HepG2 (cell line): ENCODE data around the gene PPP4R2.

ENCODE experiments used
- CTCF ChIP-seq: sonication (generic); formaldehyde crosslinking; IDR thresholded peaks from 2 replicates; pipeline ENCODE4 v1.5.0; 2020; ENCODE audit warnings: mild to moderate bottlenecking, missing genetic modification reagents, moderate library complexity
- ELF3 ChIP-seq: IDR thresholded peaks from 2 replicates; pipeline ENCODE4 v1.6.1; 2016; ENCODE audit warnings: missing genetic modification reagents, missing compliant biosample characterization
- ESRRA ChIP-seq: sonication (generic); formaldehyde crosslinking; IDR thresholded peaks from 2 replicates; pipeline ENCODE4 v1.5.1; 2020; ENCODE audit warnings: mild to moderate bottlenecking, low read depth, missing genetic modification reagents
- FOSL1 ChIP-seq: sonication (generic); formaldehyde crosslinking; IDR thresholded peaks from 2 replicates; pipeline ENCODE4 v1.9.0; 2021; ENCODE audit warnings: missing genetic modification reagents, borderline replicate concordance
- ISL2 ChIP-seq: sonication (generic); formaldehyde crosslinking; IDR thresholded peaks from 2 replicates; pipeline ENCODE4 v1.5.0; 2020; ENCODE audit warnings: missing genetic modification reagents
- SALL1 ChIP-seq: sonication (generic); formaldehyde crosslinking; IDR thresholded peaks from 2 replicates; pipeline ENCODE4 v1.8.0; 2022; ENCODE audit warnings: mild to moderate bottlenecking, missing genetic modification reagents
- SIN3A ChIP-seq: IDR thresholded peaks from 2 replicates; pipeline ENCODE4 v1.6.1; 2011; ENCODE audit warnings: low read depth, mild to moderate bottlenecking, control low read depth, low read length, borderline replicate concordance
- TAF1 ChIP-seq: sonication (generic); formaldehyde crosslinking; IDR thresholded peaks from 2 replicates; pipeline ENCODE4 v1.4.0; 2020; ENCODE audit warnings: missing genetic modification reagents
- ZNF549 ChIP-seq: sonication (generic); formaldehyde crosslinking; IDR thresholded peaks from 2 replicates; pipeline ENCODE4 v1.5.0; 2020; ENCODE audit warnings: missing genetic modification reagents
- ZNF703 ChIP-seq: sonication (generic); formaldehyde crosslinking; IDR thresholded peaks from 2 replicates; pipeline ENCODE4 v1.5.1; 2020; ENCODE audit warnings: missing genetic modification reagents, mild to moderate bottlenecking, moderate library complexity, borderline replicate concordance

GRCh38 chr3:73074781-73075180 is 78.2 kb downstream of the PPP4R2 start:
- TF ChIP-seq ISL2 (no peak), ELF3 (no peak), ZNF703 (no peak), ZNF549 (no peak), TAF1 (no peak), SIN3A (no peak), SALL1 (CRISPR knock-in tag) (no peak), CTCF (CRISPR knock-in tag) (no peak), FOSL1 (CRISPR knock-in tag) (no peak), ESRRA (CRISPR knock-in tag) (no peak)
